PFSK-1 (cell line): ENCODE results near the gene ZBTB22.

Experiments used
- POLR2AphosphoS5 ChIP-seq: IDR thresholded peaks from 2 replicates; pipeline ENCODE4 v1.6.1; 2012; ENCODE audit warnings: low read depth, mild to moderate bottlenecking, control low read depth, low read length, moderate library complexity
- REST ChIP-seq, 2 experiments: IDR thresholded peaks; 2 replicates each; pipeline versions ENCODE4 v1.6.1 to v1.8.0; 2011 to 2012; ENCODE audit warnings: low read depth in 2 of 2, low read length in 2 of 2, control low read depth in 1 of 2, inconsistent platforms in 1 of 2, mild to moderate bottlenecking in 1 of 2, moderate library complexity in 1 of 2; ENCODE audit not compliant: insufficient read depth in 1 of 2
- TAF1 ChIP-seq: IDR thresholded peaks from 2 replicates; pipeline ENCODE4 v1.6.1; 2012; ENCODE audit warnings: low read length, control low read depth, borderline replicate concordance; ENCODE audit not compliant: insufficient read depth

DNA sequence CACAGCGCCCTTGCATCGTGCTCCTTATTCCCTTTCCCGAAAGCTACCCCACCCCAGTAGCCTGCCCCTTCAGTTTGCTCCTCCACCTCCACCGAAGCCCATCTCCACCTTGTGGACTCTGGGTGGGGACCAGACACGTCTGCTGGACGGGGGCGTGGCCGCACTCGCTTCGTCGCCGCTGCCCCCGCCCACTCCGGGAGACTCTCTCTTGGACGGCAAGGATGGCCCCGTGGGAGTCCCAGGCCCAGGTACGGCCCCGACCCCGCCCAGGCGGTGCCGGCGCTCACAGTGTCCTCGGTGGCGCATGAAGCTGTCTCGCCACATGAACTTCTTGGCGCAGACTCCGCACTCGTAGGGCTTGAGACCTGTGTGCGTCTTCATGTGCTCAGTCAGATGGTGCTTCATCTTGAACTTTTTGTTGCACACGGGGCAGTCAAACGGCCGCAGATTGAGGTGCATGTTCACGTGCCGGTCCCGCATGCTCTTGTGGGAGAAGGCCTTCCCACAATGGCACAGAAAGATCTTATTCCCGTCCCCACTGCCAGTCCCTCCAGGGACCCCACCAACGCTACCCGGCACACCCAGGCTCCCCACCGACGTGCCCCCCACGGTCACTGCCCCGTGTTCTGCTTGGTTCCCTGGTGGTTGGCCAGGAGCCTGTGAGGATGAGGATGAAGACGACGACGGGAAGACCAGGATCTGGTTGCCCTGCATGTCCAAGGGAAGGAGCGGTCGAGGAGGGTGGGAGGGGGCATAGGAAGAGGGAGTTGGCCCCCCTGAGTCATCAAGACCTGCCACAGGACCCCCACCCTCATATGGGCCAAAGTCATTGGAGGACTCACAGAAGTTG, 2.4 kb downstream of the ZBTB22 start:
- no peak; the same call in 1 of the 2 replicates for TF ChIP-seq POLR2AphosphoS5
- no peak for TF ChIP-seq REST (IDR thresholded peaks at IDR 0.05; ENCODE audit: insufficient read depth in 1 of 2, low read depth in 2 of 2, low read length in 2 of 2)
- no peak for TF ChIP-seq TAF1
